ENCODE results near the gene SOX8. TPM values are rescaled to one million over a fixed set of nuclear protein-coding genes. Genes with fewer than 3 reads are reported as not detected.

Gene SOX8
- total and polyA plus RNA-seq, 8 donors: 0.54 to 5.5 (median 0.83) TPM

DNA sequence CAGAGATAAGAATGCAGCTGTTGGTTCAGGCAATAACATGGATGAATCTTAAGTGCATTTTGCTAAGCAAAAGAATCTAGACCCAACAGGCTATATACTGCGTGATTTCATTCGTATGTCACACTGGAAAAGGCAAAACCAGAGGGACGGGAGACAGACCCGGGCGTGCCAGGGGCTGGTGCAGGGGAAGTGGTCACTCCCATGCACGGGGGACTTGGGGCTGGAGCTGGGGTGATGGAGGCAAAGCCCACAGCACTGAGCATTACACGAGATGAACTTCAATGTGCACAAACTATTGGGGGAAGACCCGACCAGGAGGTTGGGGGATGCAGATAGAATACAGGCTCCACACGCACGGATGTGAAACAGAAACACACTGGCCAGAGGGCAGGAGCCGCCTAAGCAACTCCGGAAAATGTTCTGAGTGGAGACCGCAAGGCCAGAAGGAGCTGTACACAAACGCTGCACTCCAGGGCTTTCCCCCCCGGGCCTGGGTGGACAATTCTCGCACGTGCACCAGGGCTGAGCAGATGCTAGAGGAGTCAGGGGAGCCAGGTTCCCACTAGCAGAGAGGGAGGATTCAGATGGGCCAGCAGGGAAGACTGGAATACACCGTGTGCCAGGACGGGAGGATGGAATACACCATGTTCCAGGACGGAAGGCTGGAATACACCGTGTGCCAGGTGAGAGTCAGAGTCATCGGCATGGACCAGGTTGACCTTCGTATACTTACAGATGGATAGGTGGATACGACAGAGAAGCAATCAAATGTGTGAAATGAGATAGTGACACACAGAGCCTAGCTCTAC, 22.1 kb upstream of the SOX8 start:
- H3K27me3 ChIP-seq: no peaks in the 10 kb centered on the region
- FAIRE-seq (no peak), ATAC-seq (no peak), DNase-seq (no peak)
- no peak for TF ChIP-seq CTCF (IDR thresholded peaks at IDR 0.05)
- no peaks in the 10 kb centered on the region for H3K9me3 ChIP-seq
- H3K27ac ChIP-seq: no peak overlapping the region
- H3K4me1 ChIP-seq: no peaks in the 10 kb centered on the region
- WGBS, 2 donors: 85 to 88% methylated on average over 24 of the region's 24 CpGs
- H3K36me3 ChIP-seq: no peaks in the 10 kb centered on the region
- intact Hi-C loops (cut with DNase I): no loop called here
- H3K4me3 ChIP-seq: no peak overlapping the region

- no peak for ATAC-seq
- no peak for FAIRE-seq
- no peak for TF ChIP-seq CTCF (IDR thresholded peaks at IDR 0.05)
- no peaks in the 10 kb centered on the region for H3K27me3 ChIP-seq
- H3K4me3 ChIP-seq: no peak overlapping the region
- no peak for DNase-seq
- WGBS, 2 donors: 84 to 86% methylated on average over 22 of the region's 22 CpGs
- intact Hi-C loops (cut with DNase I): no loop called here
- H3K4me1 ChIP-seq: no peaks in the 10 kb centered on the region
- H3K36me3 ChIP-seq: no peaks in the 10 kb centered on the region
- H3K27ac ChIP-seq: no peak overlapping the region
- H3K9me3 ChIP-seq: no peaks in the 10 kb centered on the region
Measured at GRCh38 chr16:962366-962765, 19.2 kb upstream of the SOX8 start.

GRCh38 chr16:962901-963814, 18.4 kb upstream of the SOX8 start:
- 88 to 91% methylated on average over 23 of the region's 23 CpGs for WGBS, 2 donors
- FAIRE-seq (no peak), DNase-seq (peak in 1 of 6 donors; percentile 55), ATAC-seq (no peak)
- Histone ChIP-seq H3K27me3 (no peaks in the 10 kb centered on the region), H3K36me3 (no peaks in the 10 kb centered on the region), H3K27ac (no peak overlapping the region), H3K9me3 (no peaks in the 10 kb centered on the region), H3K4me3 (no peak overlapping the region), H3K4me1 (no peaks in the 10 kb centered on the region)
- intact Hi-C loops (cut with DNase I): no loop called here
- no peak for TF ChIP-seq CTCF (IDR thresholded peaks at IDR 0.05)

DNA sequence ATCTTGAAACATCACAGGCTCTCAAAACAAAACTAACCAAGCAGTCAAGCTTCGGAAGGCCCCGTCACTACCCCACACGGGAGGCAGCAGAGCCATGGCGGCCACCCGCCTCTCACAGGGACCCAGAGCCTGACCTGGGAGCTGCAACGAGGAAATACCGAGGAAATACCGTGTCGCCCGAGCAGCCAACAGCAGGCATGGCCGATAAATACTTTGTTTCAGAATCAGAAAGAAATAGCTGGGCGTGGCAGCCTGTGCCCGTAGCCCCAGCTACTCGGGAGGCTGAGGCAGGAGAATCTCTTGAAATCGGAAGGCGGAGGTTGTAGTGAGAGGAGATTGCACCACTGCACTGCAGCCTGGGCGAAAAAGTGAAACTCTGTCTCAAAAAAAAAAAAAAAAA, 17.7 kb upstream of the SOX8 start:
- Histone ChIP-seq H3K4me1 (no peaks in the 10 kb centered on the region), H3K27me3 (no peaks in the 10 kb centered on the region), H3K9me3 (no peaks in the 10 kb centered on the region), H3K36me3 (no peaks in the 10 kb centered on the region), H3K4me3 (no peak overlapping the region), H3K27ac (no peak overlapping the region)
- 90% methylated on average over 17 of the region's 17 CpGs for WGBS, 2 donors
- no peak for TF ChIP-seq CTCF (IDR thresholded peaks at IDR 0.05)
- intact Hi-C loops (cut with DNase I): no loop called here
- FAIRE-seq: no peak
- DNase-seq: no peak
- no peak for ATAC-seq
